HepG2 (cell line): ENCODE measurements around the gene CERS6.

ENCODE experiments used
- ATF1 ChIP-seq: IDR thresholded peaks from 2 replicates; pipeline ENCODE4 v1.6.1; 2016; ENCODE audit warnings: mild to moderate bottlenecking, control low read depth
- CREB1 ChIP-seq, 2 experiments: fragments of 450-650 bp in 1 of 2; IDR thresholded peaks; 2 replicates each; pipeline ENCODE4 v1.6.1; 2016 to 2017; ENCODE audit warnings: control low read depth in 1 of 2, mild to moderate bottlenecking in 1 of 2, missing compliant biosample characterization in 1 of 2, missing genetic modification characterization in 1 of 2
- TBP ChIP-seq: sonication (generic); formaldehyde crosslinking; IDR thresholded peaks from 2 replicates; pipeline ENCODE4 v1.5.0; 2020; ENCODE audit warnings: missing genetic modification reagents
- ZBTB1 ChIP-seq: sonication (generic); formaldehyde crosslinking; IDR thresholded peaks from 2 replicates; pipeline ENCODE4 v1.4.0; 2020; ENCODE audit warnings: missing genetic modification reagents, borderline replicate concordance
- ZNF746 ChIP-seq: sonication (generic); formaldehyde crosslinking; IDR thresholded peaks from 2 replicates; pipeline ENCODE4 v1.8.0; 2022; ENCODE audit warnings: mild to moderate bottlenecking, missing genetic modification reagents

- TF ChIP-seq ATF1 (no peak), CREB1 (IDR thresholded peaks at IDR 0.05) (no peak), CREB1 (CRISPR knock-in tag; IDR thresholded peaks at IDR 0.05) (no peak), TBP (CRISPR knock-in tag) (no peak), ZBTB1 (CRISPR knock-in tag) (no peak), ZNF746 (CRISPR knock-in tag) (no peak)
Observed at GRCh38 chr2:168599738-168600137, 143.7 kb downstream of the CERS6 start.
